T-cell (primary cell): Measurements from ENCODE around the gene TIAM2. TPM values are rescaled to one million over a fixed set of nuclear protein-coding genes. Genes with fewer than 3 reads are reported as not detected.

Experiments
- ATAC-seq, 4 experiments: fragments of 200-7000 bp in 3 of 4; fragments of 150-1000 bp in 1 of 4; cut with Tn5 transposase; replicated peaks in 1 of 4; 1 replicate in 3 of 4; 2 replicates in 1 of 4; pipeline ENCODE4 v1.10.0; 2021; ENCODE audit warnings: moderate library complexity in 3 of 4, mild to moderate bottlenecking in 2 of 4, moderate number of reproducible peaks in 1 of 4
- CTCF ChIA-PET, 2 donors: fragments of 300-600 bp; sonication (Branson Sonifier 250); formaldehyde crosslinking; loops; one replicate each; lab custom pipeline; 2022; ENCODE audit warnings: antibody characterized with exemption in 2 of 2; lab: Charles Lee
- POLR2A ChIA-PET, 2 donors: fragments of 300-600 bp; sonication (Branson Sonifier 250); formaldehyde crosslinking; loops; one replicate each; lab custom pipeline; 2022; ENCODE audit warnings: antibody characterized with exemption in 2 of 2; lab: Charles Lee
- DNase-seq, 35 experiments: peaks; one replicate each; pipeline versions ENCODE4 v3.0.0 to v3.0.0-alpha.2; 2013 to 2023
- H3K27ac ChIP-seq: one replicate; pipeline ENCODE4 v1.5.1; 2013; ENCODE audit warnings: low read length
- H3K27me3 ChIP-seq, 2 experiments: replicated peaks in 1 of 2; 1 replicate in 1 of 2; 2 replicates in 1 of 2; pipeline versions ENCODE4 v1.6.1 to v1.7.0; 2013; ENCODE audit warnings: low read length in 1 of 2, mixed read lengths in 1 of 2; ENCODE audit not compliant: control insufficient read depth in 2 of 2, insufficient read depth in 2 of 2; ENCODE audit errors: extremely low read depth in 1 of 2
- H3K36me3 ChIP-seq, 2 donors: 1 replicate in 1 of 2; 2 replicates in 1 of 2; pipeline versions ENCODE4 v1.6.1 to v1.7.0; 2013; ENCODE audit warnings: low read length in 1 of 2; ENCODE audit not compliant: control insufficient read depth in 2 of 2, insufficient read depth in 1 of 2; ENCODE audit errors: extremely low read depth in 1 of 2
- H3K4me1 ChIP-seq, 2 experiments: 1 replicate in 1 of 2; 2 replicates in 1 of 2; pipeline versions ENCODE4 v1.6.1 to v1.7.0; 2013; ENCODE audit warnings: low read length in 2 of 2, mixed read lengths in 1 of 2; ENCODE audit not compliant: insufficient read depth in 2 of 2, control insufficient read depth in 1 of 2; ENCODE audit errors: extremely low read depth in 1 of 2
- H3K4me3 ChIP-seq, 2 donors: 1 replicate in 1 of 2; 2 replicates in 1 of 2; pipeline versions ENCODE4 v1.5.1 to v1.7.0; 2013; ENCODE audit warnings: mild to moderate bottlenecking in 2 of 2, low read length in 1 of 2, moderate library complexity in 1 of 2; ENCODE audit not compliant: control insufficient read depth in 1 of 2; ENCODE audit errors: extremely low read depth in 1 of 2
- H3K9me3 ChIP-seq: 2 replicates; pipeline ENCODE4 v1.7.0; 2013
- H3K27ac Mint-ChIP-seq, 2 donors: one replicate each; pipeline ENCODE4 v1.8.0; 2020 to 2021; ENCODE audit warnings: mild to moderate bottlenecking in 2 of 2, mixed read lengths in 2 of 2
- H3K27me3 Mint-ChIP-seq, 2 donors: one replicate each; pipeline ENCODE4 v1.8.0; 2021 to 2022; ENCODE audit warnings: mixed read lengths in 2 of 2
- H3K36me3 Mint-ChIP-seq: one replicate; pipeline ENCODE4 v1.8.0; 2021; ENCODE audit warnings: mixed read lengths
- H3K4me1 Mint-ChIP-seq, 3 donors: one replicate each; pipeline ENCODE4 v1.8.0; 2020 to 2022; ENCODE audit warnings: mixed read lengths in 3 of 3, mild to moderate bottlenecking in 1 of 3
- H3K4me3 Mint-ChIP-seq, 3 donors: one replicate each; pipeline ENCODE4 v1.8.0; 2020 to 2022; ENCODE audit warnings: mild to moderate bottlenecking in 3 of 3, mixed read lengths in 3 of 3, moderate library complexity in 3 of 3
- H3K9me3 Mint-ChIP-seq, 3 donors: one replicate each; pipeline ENCODE4 v1.8.0; 2020 to 2022; ENCODE audit warnings: mixed read lengths in 3 of 3
- WGBS: methylation state at CpG from one replicate; pipeline ENCODE4 v1.1.5; 2013; ENCODE audit warnings: missing lambda C conversion rate; ENCODE audit not compliant: insufficient coverage; 5-methylcytosine and 5-hydroxymethylcytosine counted together
- total RNA-seq, 35 experiments: library from RNA in 6 of 35; stranded (reverse) in 6 of 35; fragments of 120-200 nt in 1 of 35; gene quantifications; one replicate each; pipeline versions ENCODE4 v1.2.1 to v1.2.4 and lab custom pipeline; 2013 to 2026

The TIAM2 gene
- total RNA-seq, 5 donors from 2014 or later (not counting 1 experiment from before 2014, with no cell fraction given), result 4.6 to 7.1 (median 6.8) TPM

- CTCF ChIA-PET, result no interaction called here
- Histone ChIP-seq H3K4me3 (no peak overlapping the region), H3K36me3 (no peaks in the 10 kb centered on the region), H3K27ac (no peak overlapping the region), H3K4me1 (no peaks in the 10 kb centered on the region), H3K9me3 (no peaks in the 10 kb centered on the region), H3K27me3 (no peaks in the 10 kb centered on the region)
- Mint-ChIP-seq H3K36me3 (no peaks in the 10 kb centered on the region), H3K27me3 (peaks cover 0 to 1% of the 10 kb centered on the region in 2 donors), H3K27ac (no peak overlapping the region), H3K4me1 (peaks cover 5 to 9% (median 6%) of the 10 kb centered on the region in 3 donors), H3K9me3 (no peaks in the 10 kb centered on the region), H3K4me3 (no peak overlapping the region)
- POLR2A ChIA-PET, result interaction anchor here in 1 of 2 donors (0.6 kb wide), 1 partner anchor 206 kb away, joined by 5 read pairs; no protein-coding TSS in a partner anchor
- no CpG with 5 or more reads among the region's 2 CpGs for WGBS
- no peak for DNase-seq
- ATAC-seq, result no peak
Observed at GRCh38 chr6:155110721-155111120, 115.6 kb downstream of the TIAM2 start.

GRCh38 chr6:155112757-155113156, 117.6 kb downstream of the TIAM2 start:
- ATAC-seq (no peak), DNase-seq (no peak)
- no peak overlapping the region for H3K4me3 ChIP-seq
- Mint-ChIP-seq H3K4me3 (no peak overlapping the region), H3K27me3 (peaks cover 0 to under 1% of the 10 kb centered on the region in 2 donors), H3K4me1 (peaks cover 0 to 4% (median under 1%) of the 10 kb centered on the region in 3 donors), H3K9me3 (no peaks in the 10 kb centered on the region), H3K36me3 (no peaks in the 10 kb centered on the region), H3K27ac (no peak overlapping the region)
- CTCF ChIA-PET, result interaction anchor here in 1 of 2 donors (0.6 kb wide), 1 partner anchor 58 kb away, joined by 4 read pairs; no protein-coding TSS in a partner anchor
- 97% methylated on average over 4 of the region's 7 CpGs for WGBS
- H3K9me3 ChIP-seq, result no peaks in the 10 kb centered on the region
- no peaks in the 10 kb centered on the region for H3K36me3 ChIP-seq
- POLR2A ChIA-PET, result no interaction called here
- H3K4me1 ChIP-seq, result no peaks in the 10 kb centered on the region
- H3K27ac ChIP-seq, result no peak overlapping the region
- no peaks in the 10 kb centered on the region for H3K27me3 ChIP-seq

- Mint-ChIP-seq H3K9me3 (no peaks in the 10 kb centered on the region), H3K36me3 (no peaks in the 10 kb centered on the region), H3K27me3 (peaks cover 0 to 1% of the 10 kb centered on the region in 2 donors), H3K27ac (no peak overlapping the region), H3K4me3 (no peak overlapping the region), H3K4me1 (no peaks in the 10 kb centered on the region)
- no peak for DNase-seq
- H3K36me3 ChIP-seq, result no peaks in the 10 kb centered on the region
- H3K27ac ChIP-seq, result no peak overlapping the region
- CTCF ChIA-PET, result interaction anchor here in 1 of 2 donors (0.8 kb wide), 1 partner anchor 810 kb away, joined by 3 read pairs; no protein-coding TSS in a partner anchor
- WGBS, result 65% methylated on average over 2 of the region's 4 CpGs
- H3K4me3 ChIP-seq, result no peak overlapping the region
- POLR2A ChIA-PET, result no interaction called here
- ATAC-seq, result no peak
- H3K4me1 ChIP-seq, result no peaks in the 10 kb centered on the region
- no peaks in the 10 kb centered on the region for H3K9me3 ChIP-seq
- H3K27me3 ChIP-seq, result no peaks in the 10 kb centered on the region
Observed at GRCh38 chr6:155115893-155116570, 120.9 kb downstream of the TIAM2 start.

- Histone ChIP-seq H3K36me3 (no peaks in the 10 kb centered on the region), H3K4me1 (no peaks in the 10 kb centered on the region), H3K27me3 (no peaks in the 10 kb centered on the region), H3K4me3 (no peak overlapping the region), H3K9me3 (no peaks in the 10 kb centered on the region), H3K27ac (no peak overlapping the region)
- Mint-ChIP-seq H3K9me3 (no peaks in the 10 kb centered on the region), H3K4me1 (peaks cover 0 to 1% (median 0%) of the 10 kb centered on the region in 3 donors), H3K27me3 (peaks cover 0 to 1% of the 10 kb centered on the region in 2 donors), H3K36me3 (no peaks in the 10 kb centered on the region), H3K4me3 (no peak overlapping the region), H3K27ac (no peak overlapping the region)
- no peak for DNase-seq
- CTCF ChIA-PET, result interaction anchor here in 1 of 2 donors (0.8 kb wide), 1 partner anchor 810 kb away, joined by 3 read pairs; no protein-coding TSS in a partner anchor
- POLR2A ChIA-PET, result no interaction called here
- no peak for ATAC-seq
- WGBS, result 47% methylated on average over 3 of the region's 5 CpGs
Observed at GRCh38 chr6:155116571-155116910, 121.4 kb downstream of the TIAM2 start.

- Histone ChIP-seq H3K27me3 (no peaks in the 10 kb centered on the region), H3K4me1 (no peaks in the 10 kb centered on the region), H3K9me3 (no peaks in the 10 kb centered on the region), H3K4me3 (no peak overlapping the region), H3K27ac (no peak overlapping the region), H3K36me3 (no peaks in the 10 kb centered on the region)
- DNase-seq, result no peak
- 90% methylated on average over 8 of the region's 13 CpGs for WGBS
- no peak for ATAC-seq
- POLR2A ChIA-PET, result interaction anchor here in 1 of 2 donors (0.6 kb wide), 1 partner anchor 21 kb away, joined by 3 read pairs; no protein-coding TSS in a partner anchor
- H3K4me1 Mint-ChIP-seq, result peaks cover 0 to 6% (median 0%) of the 10 kb centered on the region in 3 donors
- peaks cover 0 to 1% of the 10 kb centered on the region in 2 donors for H3K27me3 Mint-ChIP-seq
- no peaks in the 10 kb centered on the region for H3K36me3 Mint-ChIP-seq
- CTCF ChIA-PET, result no interaction called here
- no peak overlapping the region for H3K4me3 Mint-ChIP-seq
- H3K9me3 Mint-ChIP-seq, result no peaks in the 10 kb centered on the region
- H3K27ac Mint-ChIP-seq, result no peak overlapping the region
Observed at GRCh38 chr6:155117256-155117655, 122.1 kb downstream of the TIAM2 start.

GRCh38 chr6:155117785-155118184, 122.7 kb downstream of the TIAM2 start:
- Histone ChIP-seq H3K36me3 (no peaks in the 10 kb centered on the region), H3K4me3 (no peak overlapping the region), H3K27me3 (no peaks in the 10 kb centered on the region), H3K27ac (no peak overlapping the region), H3K9me3 (no peaks in the 10 kb centered on the region), H3K4me1 (no peaks in the 10 kb centered on the region)
- Mint-ChIP-seq H3K27ac (no peak overlapping the region), H3K9me3 (no peaks in the 10 kb centered on the region), H3K27me3 (peaks cover 0 to 1% of the 10 kb centered on the region in 2 donors), H3K36me3 (no peaks in the 10 kb centered on the region), H3K4me1 (peaks cover 0 to 6% (median 0%) of the 10 kb centered on the region in 3 donors), H3K4me3 (no peak overlapping the region)
- ChIA-PET CTCF (no interaction called here), POLR2A (interaction anchor here in 1 of 2 donors (0.6 kb wide), 1 partner anchor 20 kb away, joined by 3 read pairs; no protein-coding TSS in a partner anchor)
- no CpG with 5 or more reads among the region's 5 CpGs for WGBS
- ATAC-seq (no peak), DNase-seq (no peak)
